HEK293 (cell line): Measurements from ENCODE around the gene PSG2.
"Not testable (repeated sequence)": the region's sequence is repeated elsewhere in the genome, so short reads cannot be mapped to it uniquely, and the experiment has no call there.

Experiments used
- TF ChIP-seq, protein P1 (sequence below): fragments of 450-650 bp; formaldehyde crosslinking; IDR thresholded peaks from 2 replicates; pipeline ENCODE4 v1.5.1; 2016; ENCODE audit warnings: missing biosample characterization, missing genetic modification characterization
- TF ChIP-seq, protein P2 (sequence below): sonication (generic); formaldehyde crosslinking; IDR thresholded peaks from 2 replicates; pipeline ENCODE4 v1.8.1; 2022; ENCODE audit warnings: mild to moderate bottlenecking, moderate library complexity, missing genetic modification reagents

DNA sequence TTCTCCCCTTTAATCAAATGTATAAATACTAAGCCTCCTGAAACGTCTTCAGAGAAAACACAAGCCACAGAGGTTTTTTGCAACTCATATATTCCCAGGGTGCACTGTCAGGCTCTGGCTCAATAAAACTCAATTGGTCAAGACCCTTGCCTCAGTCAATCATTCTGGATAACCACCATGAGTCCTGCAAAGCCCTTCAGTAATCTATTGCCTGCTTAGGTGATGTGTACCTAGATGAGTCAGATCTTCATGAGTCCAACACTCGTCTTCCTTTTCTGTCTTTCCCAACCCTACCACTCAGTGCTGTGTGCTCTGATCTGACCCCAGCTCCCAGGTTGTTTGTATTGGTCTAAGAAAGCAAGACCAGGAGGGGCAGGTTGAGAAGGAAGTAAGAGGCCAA, 24.1 kb downstream of the PSG2 start:
- TF ChIP-seq, protein P1, sequence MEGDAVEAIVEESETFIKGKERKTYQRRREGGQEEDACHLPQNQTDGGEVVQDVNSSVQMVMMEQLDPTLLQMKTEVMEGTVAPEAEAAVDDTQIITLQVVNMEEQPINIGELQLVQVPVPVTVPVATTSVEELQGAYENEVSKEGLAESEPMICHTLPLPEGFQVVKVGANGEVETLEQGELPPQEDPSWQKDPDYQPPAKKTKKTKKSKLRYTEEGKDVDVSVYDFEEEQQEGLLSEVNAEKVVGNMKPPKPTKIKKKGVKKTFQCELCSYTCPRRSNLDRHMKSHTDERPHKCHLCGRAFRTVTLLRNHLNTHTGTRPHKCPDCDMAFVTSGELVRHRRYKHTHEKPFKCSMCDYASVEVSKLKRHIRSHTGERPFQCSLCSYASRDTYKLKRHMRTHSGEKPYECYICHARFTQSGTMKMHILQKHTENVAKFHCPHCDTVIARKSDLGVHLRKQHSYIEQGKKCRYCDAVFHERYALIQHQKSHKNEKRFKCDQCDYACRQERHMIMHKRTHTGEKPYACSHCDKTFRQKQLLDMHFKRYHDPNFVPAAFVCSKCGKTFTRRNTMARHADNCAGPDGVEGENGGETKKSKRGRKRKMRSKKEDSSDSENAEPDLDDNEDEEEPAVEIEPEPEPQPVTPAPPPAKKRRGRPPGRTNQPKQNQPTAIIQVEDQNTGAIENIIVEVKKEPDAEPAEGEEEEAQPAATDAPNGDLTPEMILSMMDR (tag by site-specific recombination) = not testable (repeated sequence)
- TF ChIP-seq, protein P2, sequence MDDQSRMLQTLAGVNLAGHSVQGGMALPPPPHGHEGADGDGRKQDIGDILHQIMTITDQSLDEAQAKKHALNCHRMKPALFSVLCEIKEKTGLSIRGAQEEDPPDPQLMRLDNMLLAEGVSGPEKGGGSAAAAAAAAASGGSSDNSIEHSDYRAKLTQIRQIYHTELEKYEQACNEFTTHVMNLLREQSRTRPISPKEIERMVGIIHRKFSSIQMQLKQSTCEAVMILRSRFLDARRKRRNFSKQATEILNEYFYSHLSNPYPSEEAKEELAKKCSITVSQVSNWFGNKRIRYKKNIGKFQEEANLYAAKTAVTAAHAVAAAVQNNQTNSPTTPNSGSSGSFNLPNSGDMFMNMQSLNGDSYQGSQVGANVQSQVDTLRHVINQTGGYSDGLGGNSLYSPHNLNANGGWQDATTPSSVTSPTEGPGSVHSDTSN (CRISPR knock-in tag) = not testable (repeated sequence)
